Astrocyte of the cerebellum (primary cell): ENCODE measurements around the gene LCE7A.

Experiments used
- DNase-seq: peaks from one replicate; pipeline ENCODE4 v3.0.0-alpha.2; 2011; ENCODE audit warnings: low read depth
- H3K4me3 ChIP-seq: 2 replicates; pipeline ENCODE4 v1.5.1; 2011; ENCODE audit warnings: mild to moderate bottlenecking, low read depth, low read length, moderate library complexity
- CTCF ChIP-seq: IDR thresholded peaks from 2 replicates; pipeline ENCODE4 v1.5.1; 2012; ENCODE audit warnings: low read length, low read depth, moderate library complexity, mild to moderate bottlenecking; ENCODE audit errors: missing control alignments
- in situ Hi-C: cut with HindIII; loops from 2 replicates; pipeline ENCODE4 v1.10.0; 2017; ENCODE audit warnings: low sequenced_read_pairs

LCE7A gene

GRCh38 chr1:152836870-152837269 is 22.9 kb upstream of the LCE7A start:
- H3K4me3 ChIP-seq: no peak overlapping the region
- in situ Hi-C loops: no loop called here
- no peak for DNase-seq
- no peak for TF ChIP-seq CTCF

GRCh38 chr1:152842556-152842955 is 17.2 kb upstream of the LCE7A start, which contains the start of gene LCE6A:
TSS of gene LCE6A (plus strand) at chr1:152842856. CDS start at chr1:152843521, 665 bp downstream.
- in situ Hi-C loops: no loop called here
- no peak for DNase-seq
- TF ChIP-seq CTCF: no peak
- H3K4me3 ChIP-seq: no peak within 1 kb of the TSS

GRCh38 chr1:152855661-152856060 is 4.1 kb upstream of the LCE7A start:
- no peak for DNase-seq
- H3K4me3 ChIP-seq: no peak overlapping the region
- TF ChIP-seq CTCF: no peak
- in situ Hi-C loops: no loop called here

- no peak for DNase-seq
- no peak overlapping the region for H3K4me3 ChIP-seq
- in situ Hi-C loops: no loop called here
- no peak for TF ChIP-seq CTCF
Measured at GRCh38 chr1:152858062-152858461, 1.7 kb upstream of the LCE7A start.

GRCh38 chr1:152860129-152860528 is 333 bp downstream of the LCE7A start:
- in situ Hi-C loops: no loop called here
- no peak overlapping the region for H3K4me3 ChIP-seq
- TF ChIP-seq CTCF: no peak
- no peak for DNase-seq

GRCh38 chr1:152861374-152861773 is 1.6 kb downstream of the LCE7A start:
- DNase-seq: no peak
- no peak for TF ChIP-seq CTCF
- no peak overlapping the region for H3K4me3 ChIP-seq
- in situ Hi-C loops: no loop called here

- TF ChIP-seq CTCF: no peak
- no peak overlapping the region for H3K4me3 ChIP-seq
- DNase-seq: no peak
- in situ Hi-C loops: no loop called here
Measured at GRCh38 chr1:152864443-152864842, 4.6 kb downstream of the LCE7A start.
